ENCODE data around the gene HIP1.
A peak's percentile ranks its signal among the peaks of the same experiment; 100 is the strongest.
"Not testable (repeated sequence)": the region's sequence is repeated elsewhere in the genome, so short reads cannot be mapped to it uniquely, and the experiment has no call there.

Gene HIP1

GRCh38 chr7:75621124-75621523 lies 117.6 kb downstream of the HIP1 start:
- peaks cover 0 to 3% (median 0%) of the 10 kb centered on the region in 5 donors for H3K36me3 ChIP-seq (ENCODE audit: control insufficient read depth in 5 of 5, insufficient read depth in 5 of 5, low read length in 5 of 5)
- H3K9ac ChIP-seq (ENCODE audit: low read length in 5 of 5), result no peak overlapping the region
- no peak overlapping the region for H3K4me3 ChIP-seq (ENCODE audit: low read depth in 1 of 5, low read length in 5 of 5)
- peak overlapping the region; percentile 11 for H3K27ac ChIP-seq (ENCODE audit: low read depth, low read length)
- no peaks in the 10 kb centered on the region for H3K9me3 ChIP-seq (ENCODE audit: control insufficient read depth in 5 of 5, low read length in 5 of 5)
- peaks cover 9 to 66% (median 42%) of the 10 kb centered on the region in 5 donors for H3K4me1 ChIP-seq (ENCODE audit: control insufficient read depth in 5 of 5, insufficient read depth in 5 of 5, low read length in 5 of 5)
- no peaks in the 10 kb centered on the region for H3K27me3 ChIP-seq (ENCODE audit: control insufficient read depth in 5 of 5, insufficient read depth in 4 of 5, low read length in 5 of 5)

- Histone ChIP-seq H3K36me3 (ENCODE audit: control insufficient read depth in 5 of 5, insufficient read depth in 5 of 5, low read length in 5 of 5) (peaks cover 0 to 3% (median 0%) of the 10 kb centered on the region in 5 donors), H3K27me3 (ENCODE audit: control insufficient read depth in 5 of 5, insufficient read depth in 4 of 5, low read length in 5 of 5) (no peaks in the 10 kb centered on the region), H3K4me1 (ENCODE audit: control insufficient read depth in 5 of 5, insufficient read depth in 5 of 5, low read length in 5 of 5) (peaks cover 9 to 68% (median 47%) of the 10 kb centered on the region in 5 donors), H3K9me3 (ENCODE audit: control insufficient read depth in 5 of 5, low read length in 5 of 5) (no peaks in the 10 kb centered on the region), H3K4me3 (ENCODE audit: low read depth in 1 of 5, low read length in 5 of 5) (no peak overlapping the region), H3K9ac (ENCODE audit: low read length in 5 of 5) (no peak overlapping the region), H3K27ac (ENCODE audit: low read depth, low read length) (no peak overlapping the region)
These were observed 119.1 kb downstream of the HIP1 start for GRCh38 chr7:75619636-75620035.

DNA sequence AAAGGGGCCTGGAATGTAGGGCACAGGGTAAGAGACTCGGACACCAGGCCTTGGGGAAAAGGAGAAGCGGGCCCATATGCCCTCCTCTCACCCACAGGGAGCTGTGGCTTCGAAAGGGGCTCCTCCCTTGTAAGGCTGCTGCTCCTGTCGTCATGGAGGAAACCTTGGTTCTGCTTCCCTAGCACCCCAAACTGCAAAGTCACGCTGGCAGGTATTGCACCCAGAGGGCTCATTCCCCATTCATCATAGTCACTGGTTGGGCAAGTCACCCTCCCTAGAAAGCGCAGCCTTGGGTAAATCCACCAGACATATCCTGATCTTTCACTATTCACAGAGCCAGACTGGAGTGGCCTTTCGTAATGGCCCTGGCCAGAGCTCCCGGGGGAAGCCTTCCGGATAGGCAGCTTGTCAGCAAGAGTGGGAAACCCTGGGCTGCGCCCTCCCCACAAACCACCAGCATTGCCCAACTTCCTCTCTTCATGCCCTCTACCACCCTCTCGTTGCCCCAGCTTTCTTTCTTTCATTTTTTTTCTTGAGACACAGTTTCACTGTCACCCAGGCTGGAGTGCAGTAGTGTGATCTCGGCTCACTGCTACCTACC lies 121.0 kb downstream of the HIP1 start:
- Histone ChIP-seq H3K4me1 (ENCODE audit: control insufficient read depth in 5 of 5, insufficient read depth in 5 of 5, low read length in 5 of 5) (peaks cover 8 to 57% (median 34%) of the 10 kb centered on the region in 5 donors), H3K9me3 (ENCODE audit: control insufficient read depth in 5 of 5, low read length in 5 of 5) (no peaks in the 10 kb centered on the region), H3K27ac (ENCODE audit: low read depth, low read length) (peak overlapping the region; percentile 41), H3K4me3 (ENCODE audit: low read depth in 1 of 5, low read length in 5 of 5) (peak overlapping the region in 2 of 5 donors; percentile 10 to 40), H3K27me3 (ENCODE audit: control insufficient read depth in 5 of 5, insufficient read depth in 4 of 5, low read length in 5 of 5) (no peaks in the 10 kb centered on the region), H3K36me3 (ENCODE audit: control insufficient read depth in 5 of 5, insufficient read depth in 5 of 5, low read length in 5 of 5) (no peaks in the 10 kb centered on the region), H3K9ac (ENCODE audit: low read length in 5 of 5) (peak overlapping the region in 4 of 5 donors; percentile 1 to 32 (median 14))

DNA sequence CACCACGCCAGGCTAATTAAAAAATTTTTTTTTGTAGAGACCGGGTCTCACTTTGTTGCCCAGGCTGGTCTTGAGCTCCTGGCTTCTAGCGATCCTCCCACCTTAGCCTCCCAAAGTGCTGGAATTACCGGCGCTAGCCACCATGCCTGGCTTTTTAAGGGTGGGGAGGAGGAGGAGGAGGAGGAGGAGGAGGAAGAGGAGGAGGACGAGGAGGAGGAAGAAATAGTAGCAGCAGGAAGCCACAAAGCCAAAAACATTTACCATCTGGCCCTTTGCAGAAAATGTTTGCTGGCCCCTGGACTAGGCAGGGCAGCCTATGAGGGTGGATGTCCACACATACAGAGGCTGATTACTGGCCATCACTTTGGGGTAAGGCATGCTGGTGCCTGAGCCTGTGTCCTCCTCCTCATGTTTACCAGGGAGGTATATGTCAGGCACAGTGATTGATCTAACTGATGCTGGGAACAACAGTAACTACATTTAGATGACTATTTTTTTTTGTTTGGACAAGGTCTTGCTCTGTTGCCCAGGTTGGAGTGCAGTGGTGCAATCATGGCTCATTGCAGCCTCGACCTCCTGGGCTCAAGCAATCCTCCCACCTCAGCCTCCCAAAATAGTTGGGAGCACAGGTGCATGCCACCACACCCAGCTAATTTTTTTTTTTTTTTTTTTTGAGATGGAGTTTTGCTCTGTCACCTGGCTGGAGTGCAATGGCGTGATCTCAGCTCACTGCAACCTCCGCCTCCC lies 122.1 kb downstream of the HIP1 start:
- no peak overlapping the region for H3K4me3 ChIP-seq (ENCODE audit: low read depth in 1 of 5, low read length in 5 of 5)
- no peaks in the 10 kb centered on the region for H3K9me3 ChIP-seq (ENCODE audit: control insufficient read depth in 5 of 5, low read length in 5 of 5)
- peaks cover 8 to 54% (median 35%) of the 10 kb centered on the region in 5 donors for H3K4me1 ChIP-seq (ENCODE audit: control insufficient read depth in 5 of 5, insufficient read depth in 5 of 5, low read length in 5 of 5)
- H3K9ac ChIP-seq (ENCODE audit: low read length in 5 of 5), result no peak overlapping the region
- H3K27me3 ChIP-seq (ENCODE audit: control insufficient read depth in 5 of 5, insufficient read depth in 4 of 5, low read length in 5 of 5), result no peaks in the 10 kb centered on the region
- H3K36me3 ChIP-seq (ENCODE audit: control insufficient read depth in 5 of 5, insufficient read depth in 5 of 5, low read length in 5 of 5), result no peaks in the 10 kb centered on the region
- H3K27ac ChIP-seq (ENCODE audit: low read depth, low read length), result no peak overlapping the region

DNA sequence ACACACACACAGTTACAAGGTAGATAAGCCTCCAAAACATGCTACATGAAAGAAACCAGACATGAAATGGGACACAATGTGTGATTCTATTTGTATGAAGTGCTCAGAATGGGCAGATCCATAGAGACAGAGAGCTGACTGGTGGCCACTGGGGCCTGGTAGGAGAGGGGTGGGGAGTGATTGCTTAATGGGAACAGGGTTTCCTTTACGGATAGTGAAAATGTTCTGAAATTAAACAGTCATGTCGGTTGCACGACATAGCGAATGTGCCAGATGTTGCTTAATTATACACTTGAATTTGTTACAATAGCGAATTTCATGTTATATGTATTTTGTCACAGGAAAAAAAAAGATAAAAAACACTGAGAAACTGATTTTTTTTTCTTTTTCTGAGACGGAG lies 124.3 kb downstream of the HIP1 start:
- no peaks in the 10 kb centered on the region for H3K36me3 ChIP-seq (ENCODE audit: control insufficient read depth in 5 of 5, insufficient read depth in 5 of 5, low read length in 5 of 5)
- H3K27ac ChIP-seq (ENCODE audit: low read depth, low read length), result no peak overlapping the region
- peak overlapping the region in 1 of 5 donors; percentile 21 for H3K9ac ChIP-seq (ENCODE audit: low read length in 5 of 5)
- H3K9me3 ChIP-seq (ENCODE audit: control insufficient read depth in 5 of 5, low read length in 5 of 5), result no peaks in the 10 kb centered on the region
- H3K4me3 ChIP-seq (ENCODE audit: low read depth in 1 of 5, low read length in 5 of 5), result no peak overlapping the region
- peaks cover 8 to 46% (median 33%) of the 10 kb centered on the region in 5 donors for H3K4me1 ChIP-seq (ENCODE audit: control insufficient read depth in 5 of 5, insufficient read depth in 5 of 5, low read length in 5 of 5)
- H3K27me3 ChIP-seq (ENCODE audit: control insufficient read depth in 5 of 5, insufficient read depth in 4 of 5, low read length in 5 of 5), result no peaks in the 10 kb centered on the region

- H3K9me3 ChIP-seq (ENCODE audit: control insufficient read depth in 5 of 5, low read length in 5 of 5), result no peaks in the 10 kb centered on the region
- H3K9ac ChIP-seq (ENCODE audit: low read length in 5 of 5), result no peak overlapping the region
- H3K27me3 ChIP-seq (ENCODE audit: control insufficient read depth in 5 of 5, insufficient read depth in 4 of 5, low read length in 5 of 5), result no peaks in the 10 kb centered on the region
- H3K4me1 ChIP-seq (ENCODE audit: control insufficient read depth in 5 of 5, insufficient read depth in 5 of 5, low read length in 5 of 5), result peaks cover 8 to 41% (median 28%) of the 10 kb centered on the region in 5 donors
- no peaks in the 10 kb centered on the region for H3K36me3 ChIP-seq (ENCODE audit: control insufficient read depth in 5 of 5, insufficient read depth in 5 of 5, low read length in 5 of 5)
- no peak overlapping the region for H3K27ac ChIP-seq (ENCODE audit: low read depth, low read length)
- no peak overlapping the region for H3K4me3 ChIP-seq (ENCODE audit: low read depth in 1 of 5, low read length in 5 of 5)
These were observed 125.4 kb downstream of the HIP1 start for GRCh38 chr7:75613351-75613750.

- Histone ChIP-seq H3K9me3 (ENCODE audit: control insufficient read depth in 5 of 5, low read length in 5 of 5) (no peaks in the 10 kb centered on the region), H3K9ac (ENCODE audit: low read length in 5 of 5) (peak overlapping the region in 3 of 5 donors; percentile 30 to 62 (median 56)), H3K4me3 (ENCODE audit: low read depth in 1 of 5, low read length in 5 of 5) (peak overlapping the region in 4 of 5 donors; percentile 11 to 36 (median 24)), H3K4me1 (ENCODE audit: control insufficient read depth in 5 of 5, insufficient read depth in 5 of 5, low read length in 5 of 5) (peaks cover 0 to 24% (median 15%) of the 10 kb centered on the region in 5 donors), H3K36me3 (ENCODE audit: control insufficient read depth in 5 of 5, insufficient read depth in 5 of 5, low read length in 5 of 5) (no peaks in the 10 kb centered on the region), H3K27ac (ENCODE audit: low read depth, low read length) (peak overlapping the region; percentile 9), H3K27me3 (ENCODE audit: control insufficient read depth in 5 of 5, insufficient read depth in 4 of 5, low read length in 5 of 5) (no peaks in the 10 kb centered on the region)
These were observed 127.1 kb downstream of the HIP1 start for GRCh38 chr7:75611557-75612178.

DNA sequence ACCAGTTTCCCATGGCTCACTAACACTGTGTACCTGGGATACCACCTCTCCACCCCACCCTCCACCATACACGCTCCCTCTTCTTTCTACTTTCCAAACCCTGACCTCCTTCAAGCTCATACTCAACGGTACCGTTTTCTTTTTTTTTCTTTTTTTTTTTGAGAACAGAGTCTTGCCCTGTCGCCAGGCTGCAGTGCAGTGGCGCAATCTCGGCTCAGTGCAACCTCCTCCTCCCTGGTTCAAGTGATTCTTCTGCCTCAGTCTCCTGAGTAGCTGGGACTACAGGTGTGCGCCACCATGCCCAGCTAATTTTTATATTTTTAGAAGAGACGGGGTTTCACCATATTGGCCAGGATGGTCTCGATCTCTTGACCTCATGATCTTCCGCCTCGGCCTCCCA lies 129.3 kb downstream of the HIP1 start:
- peaks cover 0 to 19% (median 15%) of the 10 kb centered on the region in 5 donors for H3K4me1 ChIP-seq (ENCODE audit: control insufficient read depth in 5 of 5, insufficient read depth in 5 of 5, low read length in 5 of 5)
- H3K27ac ChIP-seq (ENCODE audit: low read depth, low read length); H3K9ac ChIP-seq (ENCODE audit: low read length in 5 of 5); H3K4me3 ChIP-seq (ENCODE audit: low read depth in 1 of 5, low read length in 5 of 5); H3K9me3 ChIP-seq (ENCODE audit: control insufficient read depth in 5 of 5, low read length in 5 of 5); H3K36me3 ChIP-seq (ENCODE audit: control insufficient read depth in 5 of 5, insufficient read depth in 5 of 5, low read length in 5 of 5); H3K27me3 ChIP-seq (ENCODE audit: control insufficient read depth in 5 of 5, insufficient read depth in 4 of 5, low read length in 5 of 5): not testable (repeated sequence)

DNA sequence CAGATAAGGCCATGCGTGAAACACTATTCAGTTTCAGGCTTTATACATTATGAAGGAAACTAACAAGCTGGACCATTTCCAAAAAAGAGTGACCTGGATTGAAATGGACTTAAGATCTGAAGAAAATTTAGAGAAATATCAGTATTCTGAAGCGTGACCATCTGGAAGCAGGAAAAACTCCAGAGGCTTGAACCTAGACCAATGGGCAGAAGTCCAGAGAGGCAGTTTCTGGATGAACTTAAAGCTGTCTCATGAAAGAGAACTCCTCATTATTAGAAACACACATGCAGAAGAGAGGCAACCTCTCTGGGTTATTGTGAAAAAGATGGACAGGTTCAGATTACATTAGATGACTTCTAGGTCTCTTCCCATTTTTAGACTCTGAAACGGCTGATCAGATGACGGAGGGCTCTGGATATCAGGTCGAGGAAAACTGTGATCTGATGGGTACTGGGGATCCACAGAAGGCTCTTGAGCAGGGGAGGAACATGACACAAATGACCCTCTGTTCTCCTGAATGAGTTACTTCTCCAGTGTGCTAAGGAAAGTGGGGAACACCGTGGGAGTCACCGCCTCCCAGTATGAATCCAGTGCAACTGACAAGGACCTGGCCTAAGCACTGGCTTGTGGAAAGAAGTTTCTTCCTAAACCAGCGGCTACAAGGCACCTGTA lies 130.2 kb downstream of the HIP1 start:
- Histone ChIP-seq H3K36me3 (ENCODE audit: control insufficient read depth in 5 of 5, insufficient read depth in 5 of 5, low read length in 5 of 5) (no peaks in the 10 kb centered on the region), H3K9me3 (ENCODE audit: control insufficient read depth in 5 of 5, low read length in 5 of 5) (no peaks in the 10 kb centered on the region), H3K9ac (ENCODE audit: low read length in 5 of 5) (no peak overlapping the region), H3K4me3 (ENCODE audit: low read depth in 1 of 5, low read length in 5 of 5) (no peak overlapping the region), H3K27ac (ENCODE audit: low read depth, low read length) (no peak overlapping the region), H3K27me3 (ENCODE audit: control insufficient read depth in 5 of 5, insufficient read depth in 4 of 5, low read length in 5 of 5) (no peaks in the 10 kb centered on the region), H3K4me1 (ENCODE audit: control insufficient read depth in 5 of 5, insufficient read depth in 5 of 5, low read length in 5 of 5) (peaks cover 0 to 21% (median 17%) of the 10 kb centered on the region in 5 donors)
